Measurements from ENCODE around the gene CYGB. TPM values are rescaled to one million over a fixed set of nuclear protein-coding genes. Genes with fewer than 3 reads are reported as not detected.
A peak's percentile ranks its signal among the peaks of the same experiment; 100 is the strongest.

The CYGB gene
- total RNA-seq, 3 donors from 2014 or later = 5.9 to 37.4 (median 27.2) TPM

- intact Hi-C loops (cut with DNase I; ENCODE audit: low total_unique reads) = no loop called here
- Histone ChIP-seq H3K4me1 (peaks cover 3 to 12% of the 10 kb centered on the region in 2 donors), H3K9me3 (no peaks in the 10 kb centered on the region), H3K4me3 (no peak overlapping the region), H3K27me3 (peaks cover 0 to 7% of the 10 kb centered on the region in 2 donors), H3K36me3 (no peaks in the 10 kb centered on the region), H3K27ac (no peak overlapping the region)
- DNase-seq (ENCODE audit: low spot score in 2 of 2) = no peak
- TF ChIP-seq POLR2AphosphoS5 (IDR thresholded peaks at IDR 0.05) (no peak), POLR2A (IDR thresholded peaks at IDR 0.05) (no peak), CTCF (IDR thresholded peaks at IDR 0.05) (no peak)
Measured at GRCh38 chr17:76542566-76542971, 5.1 kb upstream of the CYGB start.

GRCh38 chr17:76541739-76542454, 4.4 kb upstream of the CYGB start:
- intact Hi-C loops (cut with DNase I; ENCODE audit: low total_unique reads) = no loop called here

GRCh38 chr17:76540381-76541300, 3.1 kb upstream of the CYGB start:
- Histone ChIP-seq H3K4me3 (peak overlapping the region; percentile 8 to 62 (median 43)), H3K9me3 (no peaks in the 10 kb centered on the region), H3K4me1 (peaks cover 3 to 8% of the 10 kb centered on the region in 2 donors), H3K27me3 (peaks cover 0 to 7% of the 10 kb centered on the region in 2 donors), H3K27ac (peak overlapping the region; percentile 43 to 82), H3K36me3 (no peaks in the 10 kb centered on the region)
- no peak for TF ChIP-seq POLR2A (IDR thresholded peaks at IDR 0.05)
- peak; percentile 62 to 76 (median 72) for TF ChIP-seq POLR2AphosphoS5 (IDR thresholded peaks at IDR 0.05)
- peak in 2 of 3 donors; percentile 26 to 27 for TF ChIP-seq CTCF (IDR thresholded peaks at IDR 0.05)
- intact Hi-C loops (cut with DNase I; ENCODE audit: low total_unique reads) = no loop called here
- peak; percentile 93 to 94 for DNase-seq (ENCODE audit: low spot score in 2 of 2)

More at GRCh38 chr17:76541739-76542454, 4.4 kb upstream of the CYGB start:
- Histone ChIP-seq H3K4me1 (peaks cover 3 to 12% of the 10 kb centered on the region in 2 donors), H3K27ac (no peak overlapping the region), H3K4me3 (no peak overlapping the region), H3K9me3 (no peaks in the 10 kb centered on the region), H3K27me3 (peaks cover 0 to 7% of the 10 kb centered on the region in 2 donors), H3K36me3 (no peaks in the 10 kb centered on the region)
- no peak for DNase-seq (ENCODE audit: low spot score in 2 of 2)
- TF ChIP-seq CTCF (IDR thresholded peaks at IDR 0.05) = no peak
- no peak for TF ChIP-seq POLR2AphosphoS5 (IDR thresholded peaks at IDR 0.05)
- no peak for TF ChIP-seq POLR2A (IDR thresholded peaks at IDR 0.05)

- H3K4me1 ChIP-seq = peaks cover 1 to 8% of the 10 kb centered on the region in 2 donors
- peaks cover 0 to 7% of the 10 kb centered on the region in 2 donors for H3K27me3 ChIP-seq
- no peaks in the 10 kb centered on the region for H3K36me3 ChIP-seq
- H3K9me3 ChIP-seq = no peaks in the 10 kb centered on the region
- peak within 1 kb of the TSS; percentile 43 to 86 (median 48) for H3K4me3 ChIP-seq
- peak within 1 kb of the TSS; percentile 43 to 92 for H3K27ac ChIP-seq
- no peak for TF ChIP-seq POLR2A (IDR thresholded peaks at IDR 0.05)
- no peak for TF ChIP-seq POLR2AphosphoS5 (IDR thresholded peaks at IDR 0.05)
- no peak for TF ChIP-seq CTCF (IDR thresholded peaks at IDR 0.05)
- intact Hi-C loops (cut with DNase I; ENCODE audit: low total_unique reads) = loop anchor here (10.0 kb wide), 1 partner anchor 155 kb away; no protein-coding TSS in a partner anchor
- DNase-seq (ENCODE audit: low spot score in 2 of 2) = no peak
Measured at GRCh38 chr17:76539631-76540271, 2.2 kb upstream of the CYGB start, which contains the start of gene PRCD. Gene PRCD (plus strand): TSS chr17:76540044. CDS start chr17:76540142, 98 bp downstream.
